Dermis microvascular lymphatic vessel endothelial cell (primary cell): Measurements from ENCODE around the gene OR4S1. TPM values are rescaled to one million over a fixed set of nuclear protein-coding genes. Genes with fewer than 3 reads are reported as not detected.
"Not testable (repeated sequence)": the region's sequence is repeated elsewhere in the genome, so short reads cannot be mapped to it uniquely, and the experiment has no call there.

Source experiments
- DNase-seq, 2 donors: peaks; one replicate each; pipeline versions ENCODE4 v3.0.0 to v3.0.0-alpha.2; 2010; ENCODE audit warnings: low read depth in 2 of 2
- total RNA-seq: library from RNA; depleted of rRNA; stranded (reverse); fragments of >200 nt; gene quantifications from 2 replicates; pipeline ENCODE4 v1.2.1, GENCODE V29; 2014

The OR4S1 gene
- not detected in 2 replicates for total RNA-seq

- no peak for DNase-seq
Observed at GRCh38 chr11:48305923-48306322, at the start of gene OR4S1. Gene OR4S1, plus strand, starts transcription at chr11:48306223. Its CDS starts 0 bp downstream, at chr11:48306223.

GRCh38 chr11:48261600-48261999 lies 44.4 kb upstream of the OR4S1 start:
- DNase-seq: no peak

DNA sequence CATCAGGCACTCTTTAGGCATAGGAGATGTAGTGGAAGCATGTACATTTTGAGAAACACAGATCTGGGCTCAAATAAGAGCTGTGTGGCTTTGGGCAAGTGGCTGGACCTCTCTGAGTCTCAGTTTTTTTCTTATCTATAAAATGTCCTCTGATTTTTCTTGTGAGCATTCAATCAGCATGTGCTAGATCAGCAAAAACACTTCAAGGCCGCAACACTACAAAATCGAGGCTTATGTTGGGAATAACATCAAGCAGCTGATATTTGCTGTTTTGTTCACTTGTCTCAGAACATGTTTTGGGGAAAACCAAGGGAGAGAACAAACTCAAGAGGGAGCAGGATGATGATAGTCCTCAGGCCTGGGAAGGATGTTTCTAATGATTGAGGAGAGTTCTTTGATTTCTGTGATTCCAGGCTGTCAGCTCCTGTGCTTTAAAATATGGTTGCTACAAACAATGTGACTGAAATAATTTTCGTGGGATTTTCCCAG lies 42.6 kb upstream of the OR4S1 start, which contains the start of gene OR4X1:
Gene OR4X1, plus strand, starts transcription at position 439 of the 489 bp plus-strand sequence. Its CDS starts 0 bp downstream, at position 439.
- DNase-seq: no peak

DNA sequence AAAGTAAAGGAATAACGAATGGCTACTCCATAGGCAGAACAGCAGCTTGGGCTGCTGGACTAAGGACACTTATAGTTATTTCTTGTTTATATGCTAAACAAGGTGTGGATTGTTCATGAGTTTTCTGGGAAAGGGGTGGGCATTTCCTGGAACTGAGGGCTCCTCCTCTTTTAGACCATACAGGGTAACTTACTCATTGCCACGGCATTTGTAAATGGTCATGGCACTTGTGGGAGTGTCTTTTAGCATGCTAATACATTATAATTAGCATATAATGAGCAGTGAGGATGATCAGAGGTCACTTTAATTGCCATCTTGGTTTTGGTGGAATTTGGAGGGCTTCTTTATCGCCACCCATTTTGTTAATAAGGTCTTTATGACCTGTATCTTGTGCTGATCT lies 35.4 kb upstream of the OR4S1 start:
- DNase-seq: no peak

- no peak for DNase-seq
Observed at GRCh38 chr11:48272606-48273005, 33.4 kb upstream of the OR4S1 start.

- peak; percentile 21 to 51 for DNase-seq
Observed at GRCh38 chr11:48307760-48308386, 1.9 kb downstream of the OR4S1 start.

GRCh38 chr11:48313590-48313989 lies 7.6 kb downstream of the OR4S1 start:
- DNase-seq: not testable (repeated sequence)

DNA sequence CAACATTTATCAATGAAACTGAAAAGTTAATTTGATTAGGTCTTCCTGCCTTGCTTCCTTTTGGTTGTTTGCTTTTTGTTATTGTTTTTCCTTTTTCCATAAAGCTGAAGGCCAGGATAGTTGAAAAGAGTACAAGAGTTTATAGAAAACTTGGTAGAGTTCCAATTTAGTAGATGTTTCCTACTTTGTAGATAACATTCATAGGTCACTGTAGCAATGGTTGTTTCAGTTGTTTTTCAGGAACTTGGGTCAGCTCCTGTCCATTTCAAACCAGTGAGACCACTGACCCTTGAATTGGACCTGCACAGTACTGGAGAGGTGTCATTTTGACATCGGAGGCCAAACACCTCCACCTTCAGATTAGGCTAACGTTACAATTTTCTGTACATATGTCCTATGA lies 13.8 kb downstream of the OR4S1 start:
- DNase-seq: not testable (repeated sequence)

- DNase-seq: not testable (repeated sequence)
Observed at GRCh38 chr11:48324620-48325019, 18.6 kb downstream of the OR4S1 start, which contains the start of gene OR4C3. Gene OR4C3, plus strand, starts transcription at chr11:48324920. Its CDS starts 102 bp downstream, at chr11:48325022.

DNA sequence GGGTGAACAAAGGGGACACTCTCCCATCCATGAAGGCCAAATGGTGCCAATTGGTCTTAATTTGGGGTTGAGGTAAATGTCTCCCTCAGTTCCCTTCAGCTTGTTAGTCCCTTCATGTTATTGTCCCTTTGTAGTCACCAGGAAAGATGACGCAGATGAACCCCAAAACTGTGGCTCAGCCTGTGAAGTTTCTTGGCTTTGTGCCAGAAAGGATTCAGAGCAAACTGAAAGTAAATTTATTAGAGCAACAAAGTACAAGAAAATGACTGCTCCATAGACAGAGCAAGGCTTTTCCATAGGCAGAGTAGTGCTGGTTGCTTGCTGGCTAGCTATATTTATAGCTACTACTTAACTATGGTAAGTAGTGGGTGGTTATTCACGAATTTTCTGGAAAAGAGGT lies 35.4 kb downstream of the OR4S1 start:
- DNase-seq: no peak

DNA sequence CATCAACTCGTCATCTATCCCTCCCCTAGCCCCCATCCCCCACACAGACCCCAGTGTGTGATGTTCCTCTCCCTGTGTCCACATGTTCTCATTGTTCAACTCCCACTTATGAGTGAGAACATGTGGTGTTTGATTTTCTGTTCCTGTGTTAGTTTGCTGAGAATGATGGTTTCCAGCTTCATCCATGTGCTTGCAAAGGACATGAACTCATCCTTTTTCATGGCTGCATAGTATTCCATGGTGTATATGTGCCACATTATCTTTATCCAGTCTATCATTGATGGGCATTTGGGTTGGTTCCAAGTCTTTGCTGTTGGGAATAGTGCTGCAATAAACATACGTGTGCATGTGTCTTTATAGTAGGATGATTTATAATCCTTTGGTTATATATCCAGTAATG lies 36.5 kb downstream of the OR4S1 start:
- DNase-seq: not testable (repeated sequence)

- DNase-seq: not testable (repeated sequence)
Observed at GRCh38 chr11:48346286-48346685, 40.3 kb downstream of the OR4S1 start.

DNA sequence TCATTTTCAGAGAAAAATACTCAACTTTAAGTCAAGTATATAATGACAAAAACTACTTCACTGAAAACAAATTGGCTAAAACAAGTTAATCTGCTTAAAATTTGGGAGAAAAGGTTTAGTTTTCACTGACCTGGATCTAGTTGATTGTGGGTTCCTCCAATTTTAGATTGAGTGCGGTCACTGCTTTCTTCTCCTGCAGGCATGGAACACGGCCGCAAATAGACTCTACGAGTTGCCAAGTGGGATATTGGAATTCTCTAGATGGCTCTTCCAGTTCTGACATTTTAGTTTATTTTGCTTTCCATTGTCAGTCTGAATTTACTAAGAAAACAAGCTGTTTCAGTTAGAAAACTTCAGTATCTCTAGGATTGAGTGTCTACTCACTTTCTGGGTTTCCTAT lies 48.0 kb downstream of the OR4S1 start:
- DNase-seq: no peak

DNA sequence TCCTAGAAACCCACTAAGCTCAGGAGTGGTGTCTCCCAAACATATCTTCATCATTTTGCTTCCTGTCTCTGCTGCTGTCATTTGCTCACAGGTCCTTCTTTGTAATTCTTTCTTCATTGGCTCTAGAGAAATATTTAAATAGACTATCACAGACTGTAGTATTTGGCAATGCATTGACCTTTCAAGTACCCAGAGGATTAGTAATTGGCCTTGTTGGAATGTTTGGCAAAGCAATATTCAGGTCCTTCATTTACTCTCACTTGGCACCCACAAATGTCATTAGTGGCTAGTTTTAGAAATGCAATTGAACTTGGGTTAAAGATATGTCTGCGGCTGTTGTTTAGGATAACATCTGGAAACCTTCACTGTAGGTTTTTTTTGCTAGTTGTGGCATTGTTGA lies 48.7 kb downstream of the OR4S1 start:
- no peak for DNase-seq

Other genes with a start within 250 kb of the OR4S1 start
- not detected in 2 replicates for gene OR4B1, start 89.4 kb upstream of the OR4S1 start, total RNA-seq
- gene OR4X2, start 61.1 kb upstream of the OR4S1 start, total RNA-seq: not detected in 2 replicates
- gene OR4X1, start 42.4 kb upstream of the OR4S1 start, total RNA-seq: not detected in 2 replicates
- gene OR4C3, start 18.7 kb downstream of the OR4S1 start, total RNA-seq: not detected in 2 replicates
- gene OR4C5, start 60.2 kb downstream of the OR4S1 start, total RNA-seq: not detected in 2 replicates
- gene OR4A47, start 182.6 kb downstream of the OR4S1 start, total RNA-seq: not detected in 2 replicates